Stimulated activated CD8-positive, alpha-beta memory T cell treated with anti-CD3 and anti-CD28 coated beads, Interleukin-12 subunit alpha, Interleukin-12 subunit beta, amount 100 ng/mL, for 24 hours (primary cell): ENCODE results near the gene PROP1.
"Not testable (repeated sequence)": the region's sequence is repeated elsewhere in the genome, so short reads cannot be mapped to it uniquely, and the experiment has no call there.

Source experiments
- DNase-seq: peaks from one replicate; pipeline ENCODE4 v3.0.0-alpha.2; 2020; ENCODE audit errors: extremely low read depth

The PROP1 gene

GRCh38 chr5:177945145-177945544, 50.9 kb downstream of the PROP1 start:
- DNase-seq = not testable (repeated sequence)

- not testable (repeated sequence) for DNase-seq
These were observed 52.0 kb downstream of the PROP1 start for GRCh38 chr5:177943805-177944736.

GRCh38 chr5:177942896-177943295, 53.1 kb downstream of the PROP1 start:
- DNase-seq = not testable (repeated sequence)
